Esophagus muscularis mucosa (tissue), 3 donors: ENCODE measurements around the gene PPP1R37.

ENCODE experiments used
- POLR2A ChIP-seq: fragments of 450-650 bp; IDR thresholded peaks from one replicate; pipeline ENCODE4 v1.6.1; 2017; ENCODE audit warnings: antibody characterized with exemption, moderate library complexity, mild to moderate bottlenecking, low read depth
- POLR2AphosphoS5 ChIP-seq, 2 donors: sonication (generic); formaldehyde crosslinking; IDR thresholded peaks; one replicate each; pipeline ENCODE4 v1.6.1; 2017; ENCODE audit warnings: antibody characterized with exemption in 2 of 2
- TF ChIP-seq, protein P1 (sequence below), 3 experiments: fragments of 200-600 bp in 2 of 3; fragments of 450-650 bp in 1 of 3; sonication (generic) in 2 of 3; IDR thresholded peaks; one replicate each; pipeline ENCODE4 v1.5.1; 2017 to 2019; ENCODE audit warnings: antibody characterized with exemption in 3 of 3, mild to moderate bottlenecking in 2 of 3, moderate library complexity in 1 of 3

DNA sequence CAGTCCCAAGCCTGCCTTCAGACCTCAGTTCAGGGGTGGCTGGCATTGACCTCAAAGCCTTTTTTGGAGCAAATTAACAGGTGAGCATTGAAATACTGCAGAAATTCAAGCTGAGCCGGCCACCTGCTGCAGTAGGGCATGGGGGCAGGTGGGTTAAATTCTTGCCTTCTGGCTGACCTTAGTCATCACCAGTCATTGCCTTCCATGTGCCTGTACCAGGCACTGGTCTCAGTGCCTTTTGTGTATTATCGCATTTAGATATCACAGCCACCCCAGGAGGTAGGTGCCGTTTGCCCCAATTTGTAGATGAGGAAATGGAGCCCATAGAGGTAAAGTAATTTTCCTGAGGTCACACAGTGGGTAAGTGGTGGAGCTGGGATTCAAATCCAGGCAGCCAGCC lies 7.2 kb downstream of the PPP1R37 start:
- TF ChIP-seq, protein P1, sequence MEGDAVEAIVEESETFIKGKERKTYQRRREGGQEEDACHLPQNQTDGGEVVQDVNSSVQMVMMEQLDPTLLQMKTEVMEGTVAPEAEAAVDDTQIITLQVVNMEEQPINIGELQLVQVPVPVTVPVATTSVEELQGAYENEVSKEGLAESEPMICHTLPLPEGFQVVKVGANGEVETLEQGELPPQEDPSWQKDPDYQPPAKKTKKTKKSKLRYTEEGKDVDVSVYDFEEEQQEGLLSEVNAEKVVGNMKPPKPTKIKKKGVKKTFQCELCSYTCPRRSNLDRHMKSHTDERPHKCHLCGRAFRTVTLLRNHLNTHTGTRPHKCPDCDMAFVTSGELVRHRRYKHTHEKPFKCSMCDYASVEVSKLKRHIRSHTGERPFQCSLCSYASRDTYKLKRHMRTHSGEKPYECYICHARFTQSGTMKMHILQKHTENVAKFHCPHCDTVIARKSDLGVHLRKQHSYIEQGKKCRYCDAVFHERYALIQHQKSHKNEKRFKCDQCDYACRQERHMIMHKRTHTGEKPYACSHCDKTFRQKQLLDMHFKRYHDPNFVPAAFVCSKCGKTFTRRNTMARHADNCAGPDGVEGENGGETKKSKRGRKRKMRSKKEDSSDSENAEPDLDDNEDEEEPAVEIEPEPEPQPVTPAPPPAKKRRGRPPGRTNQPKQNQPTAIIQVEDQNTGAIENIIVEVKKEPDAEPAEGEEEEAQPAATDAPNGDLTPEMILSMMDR (IDR thresholded peaks at IDR 0.05), result no peak
- TF ChIP-seq POLR2AphosphoS5 (IDR thresholded peaks at IDR 0.05), result no peak
- no peak for TF ChIP-seq POLR2A
